ENCODE results near the gene UEVLD. TPM values are rescaled to one million over a fixed set of nuclear protein-coding genes. Genes with fewer than 3 reads are reported as not detected.

Gene UEVLD
- total RNA-seq, 2 donors from 2014 or later: 19.7 to 20.7 TPM

- H3K36me3 ChIP-seq: peaks cover 17% of the 10 kb centered on the region
- DNase-seq (ENCODE audit: low spot score): no peak
- TF ChIP-seq CTCF (IDR thresholded peaks at IDR 0.05): peak in 1 of 2 donors; percentile 36
- H3K27ac ChIP-seq: no peak overlapping the region
- no peaks in the 10 kb centered on the region for H3K4me1 ChIP-seq
- no peaks in the 10 kb centered on the region for H3K27me3 ChIP-seq
- H3K9me3 ChIP-seq: no peaks in the 10 kb centered on the region
- no peak overlapping the region for H3K4me3 ChIP-seq
Observed at GRCh38 chr11:18540207-18541009, 48.1 kb downstream of the UEVLD start.

DNA sequence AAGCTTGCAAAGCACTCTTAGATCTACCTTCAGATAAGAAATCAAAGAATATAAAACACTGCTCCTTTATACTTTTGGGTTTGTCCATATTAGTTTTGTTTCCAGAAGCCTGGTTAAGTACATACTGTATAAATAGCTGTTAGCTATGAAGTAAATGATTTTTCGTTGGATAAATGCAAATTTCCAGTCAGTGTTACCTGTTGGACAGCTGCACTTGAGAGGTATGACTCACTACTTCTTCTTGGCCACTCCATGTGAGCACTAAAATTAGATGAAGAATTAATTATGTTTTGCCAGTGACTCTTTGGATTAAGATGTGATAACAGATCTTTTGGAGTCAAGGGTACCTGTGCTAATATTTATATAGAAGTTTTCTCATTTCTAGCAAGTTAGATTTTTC, 52.3 kb downstream of the UEVLD start:
- no peaks in the 10 kb centered on the region for H3K4me1 ChIP-seq
- H3K27ac ChIP-seq: no peak overlapping the region
- no peaks in the 10 kb centered on the region for H3K9me3 ChIP-seq
- no peak overlapping the region for H3K4me3 ChIP-seq
- TF ChIP-seq CTCF (IDR thresholded peaks at IDR 0.05): no peak
- DNase-seq (ENCODE audit: low spot score): no peak
- H3K36me3 ChIP-seq: peaks cover 23% of the 10 kb centered on the region
- no peaks in the 10 kb centered on the region for H3K27me3 ChIP-seq

DNA sequence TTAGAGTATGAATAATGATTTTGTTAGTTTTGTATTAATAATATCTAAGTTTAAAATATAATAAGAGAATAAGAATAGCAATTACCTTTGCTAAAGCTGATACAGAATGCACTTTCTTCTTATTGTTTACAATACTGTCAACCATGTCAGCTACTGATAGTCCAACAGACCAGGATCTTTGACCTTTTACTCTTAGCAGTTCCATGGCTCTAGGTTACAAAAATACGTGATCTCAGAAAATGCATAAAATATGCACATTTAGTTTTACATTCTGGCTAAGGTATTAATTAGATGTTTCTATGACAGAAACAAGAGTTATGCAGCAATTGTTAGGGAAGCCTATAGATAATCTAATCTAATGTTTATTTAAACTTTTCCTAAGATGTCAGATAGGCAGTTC, 54.3 kb downstream of the UEVLD start:
- no peak for DNase-seq (ENCODE audit: low spot score)
- no peak for TF ChIP-seq CTCF (IDR thresholded peaks at IDR 0.05)
- Histone ChIP-seq H3K4me1 (no peaks in the 10 kb centered on the region), H3K27ac (no peak overlapping the region), H3K9me3 (no peaks in the 10 kb centered on the region), H3K27me3 (no peaks in the 10 kb centered on the region), H3K4me3 (no peak overlapping the region), H3K36me3 (peaks cover 23% of the 10 kb centered on the region)

DNA sequence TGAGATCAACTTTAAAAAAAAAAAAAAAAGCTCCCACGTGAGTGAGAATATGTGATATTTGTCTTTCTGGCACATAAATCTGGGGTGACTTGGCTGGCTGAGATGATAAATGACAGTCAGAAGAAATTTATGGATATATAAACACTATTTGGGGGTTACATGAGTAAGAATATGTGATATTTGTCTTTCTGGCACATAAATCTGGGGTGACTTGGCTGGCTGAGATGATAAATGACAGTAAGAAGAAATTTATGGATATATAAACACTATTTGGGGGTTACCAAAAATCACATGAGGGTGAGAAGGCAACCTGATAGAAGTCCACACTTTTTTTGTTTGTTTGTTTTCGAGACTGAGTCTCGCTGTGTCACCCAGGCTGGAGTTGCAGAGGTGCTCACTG, 55.2 kb downstream of the UEVLD start:
- no peak for TF ChIP-seq CTCF (IDR thresholded peaks at IDR 0.05)
- no peak for DNase-seq (ENCODE audit: low spot score)
- peaks cover 23% of the 10 kb centered on the region for H3K36me3 ChIP-seq
- H3K9me3 ChIP-seq: no peaks in the 10 kb centered on the region
- H3K27ac ChIP-seq: no peak overlapping the region
- no peaks in the 10 kb centered on the region for H3K27me3 ChIP-seq
- no peak overlapping the region for H3K4me3 ChIP-seq
- H3K4me1 ChIP-seq: no peaks in the 10 kb centered on the region

- no peak for DNase-seq (ENCODE audit: low spot score)
- H3K27me3 ChIP-seq: no peaks in the 10 kb centered on the region
- H3K27ac ChIP-seq: peak overlapping the region; percentile 90 to 98
- H3K4me1 ChIP-seq: peaks cover 0 to 15% of the 10 kb centered on the region in 2 donors
- no peaks in the 10 kb centered on the region for H3K36me3 ChIP-seq
- peak overlapping the region; percentile 97 to 98 for H3K4me3 ChIP-seq
- no peaks in the 10 kb centered on the region for H3K9me3 ChIP-seq
- TF ChIP-seq CTCF (IDR thresholded peaks at IDR 0.05): no peak
Observed at GRCh38 chr11:18527512-18527911, 61.0 kb downstream of the UEVLD start.

All from right atrium auricular region (tissue), 2 donors.